ENCODE data around the gene TENT4B. TPM values are rescaled to one million over a fixed set of nuclear protein-coding genes. Genes with fewer than 3 reads are reported as not detected.
A peak's percentile ranks its signal among the peaks of the same experiment; 100 is the strongest.
"Not testable (repeated sequence)": the region's sequence is repeated elsewhere in the genome, so short reads cannot be mapped to it uniquely, and the experiment has no call there.

The TENT4B gene
- total RNA-seq, 1 donor from 2014 or later, result 6.5 TPM

DNA sequence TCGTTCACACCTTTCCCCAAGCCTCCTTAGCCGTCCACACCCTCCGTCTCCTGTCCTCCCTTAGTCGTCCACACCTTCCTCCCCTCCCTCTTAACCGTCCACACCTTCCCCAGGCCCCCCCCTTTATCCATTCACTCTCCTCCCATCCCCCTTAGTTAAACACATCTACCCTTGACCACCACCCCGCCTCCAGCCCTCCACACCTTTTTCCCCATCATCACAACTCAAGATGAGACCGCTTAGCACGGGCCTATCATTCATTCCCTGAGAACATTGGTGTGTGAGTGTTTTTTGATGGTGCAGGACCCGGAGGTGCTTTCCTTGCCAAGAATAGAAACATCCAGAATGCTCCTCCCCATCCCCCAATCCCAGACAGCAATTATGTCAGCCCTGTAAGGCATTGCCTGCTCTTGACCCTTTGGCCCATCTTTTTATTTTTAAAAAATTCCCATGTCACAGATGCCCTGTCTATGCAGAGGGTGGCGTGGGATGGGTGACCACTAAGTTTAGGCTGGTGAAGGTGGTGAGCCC lies 1.4 kb downstream of the TENT4B start:
- peak in 1 of 2 donors; percentile 39 for DNase-seq (ENCODE audit: low read depth in 2 of 2)

GRCh38 chr16:50155925-50156324 lies 2.8 kb downstream of the TENT4B start:
- no peak for DNase-seq (ENCODE audit: low read depth in 2 of 2)

DNA sequence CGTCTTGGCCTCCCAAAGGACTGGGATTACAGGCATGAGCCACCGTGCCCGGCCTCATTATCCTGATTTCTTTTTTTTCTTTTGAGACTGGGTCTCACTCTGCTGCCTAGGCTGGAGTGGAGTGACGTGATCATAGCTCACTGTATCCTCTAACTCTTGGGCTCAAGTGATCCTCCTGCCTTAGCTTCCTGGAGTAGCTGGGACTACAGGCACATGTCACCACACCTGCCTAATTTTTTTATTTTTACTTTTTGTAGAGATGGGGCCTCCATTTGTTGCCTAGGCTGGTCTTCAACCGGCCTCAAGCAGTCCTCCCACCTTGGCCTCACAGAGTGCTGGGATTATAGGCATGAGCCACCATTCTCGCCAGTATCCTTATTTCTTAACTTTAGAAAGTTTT lies 3.5 kb downstream of the TENT4B start:
- no peak for DNase-seq (ENCODE audit: low read depth in 2 of 2)

DNA sequence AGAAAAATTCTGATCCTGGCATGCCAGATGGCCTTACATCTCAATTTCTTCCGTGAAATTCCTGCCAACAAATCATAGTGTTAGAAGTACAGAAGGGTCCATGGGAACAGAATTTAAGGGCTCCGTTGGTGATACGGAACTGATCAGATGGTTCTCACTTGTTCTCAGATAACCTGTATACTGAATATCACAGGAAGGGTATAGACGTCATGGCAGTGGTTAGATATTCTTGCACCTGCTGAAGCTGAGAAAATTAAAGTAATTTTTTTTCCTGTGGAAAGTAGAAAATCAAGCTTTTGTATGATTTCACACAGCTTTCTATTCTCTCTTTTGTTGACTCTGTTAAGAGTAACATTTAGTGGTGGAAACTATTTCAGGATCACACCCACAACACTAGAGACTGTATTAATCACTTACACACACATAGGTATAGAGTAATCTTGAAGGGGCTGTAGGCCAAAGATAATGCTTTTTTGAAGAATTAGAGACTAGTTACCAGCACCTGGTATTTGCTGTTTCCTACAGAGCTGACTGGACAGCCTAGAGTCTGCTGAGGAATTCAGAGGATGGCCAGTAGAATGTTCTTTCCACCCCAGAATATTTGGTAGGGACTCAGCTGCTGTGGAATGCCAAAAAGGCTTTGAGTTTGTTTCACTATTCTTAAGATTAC lies 7.5 kb downstream of the TENT4B start:
- DNase-seq (ENCODE audit: low read depth in 2 of 2), result no peak

DNA sequence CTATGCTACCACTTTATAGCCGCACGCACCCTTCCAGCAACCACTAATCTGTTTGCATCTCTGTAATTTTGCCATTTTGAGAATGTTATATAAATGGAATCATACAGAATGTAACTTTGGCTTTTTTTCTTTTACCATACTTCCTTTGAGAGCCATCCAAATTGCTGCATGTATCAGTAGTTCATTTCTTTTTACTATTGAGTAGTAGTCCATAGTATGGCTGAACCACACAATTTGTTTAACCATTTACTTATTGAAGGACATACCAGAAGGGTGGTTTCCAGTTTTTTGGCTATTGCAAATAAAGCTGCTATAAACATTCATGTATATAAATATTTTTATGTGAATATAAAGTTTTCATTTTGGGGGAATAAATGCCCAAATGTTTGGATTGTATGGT lies 8.8 kb downstream of the TENT4B start:
- DNase-seq (ENCODE audit: low read depth in 2 of 2), result no peak

DNA sequence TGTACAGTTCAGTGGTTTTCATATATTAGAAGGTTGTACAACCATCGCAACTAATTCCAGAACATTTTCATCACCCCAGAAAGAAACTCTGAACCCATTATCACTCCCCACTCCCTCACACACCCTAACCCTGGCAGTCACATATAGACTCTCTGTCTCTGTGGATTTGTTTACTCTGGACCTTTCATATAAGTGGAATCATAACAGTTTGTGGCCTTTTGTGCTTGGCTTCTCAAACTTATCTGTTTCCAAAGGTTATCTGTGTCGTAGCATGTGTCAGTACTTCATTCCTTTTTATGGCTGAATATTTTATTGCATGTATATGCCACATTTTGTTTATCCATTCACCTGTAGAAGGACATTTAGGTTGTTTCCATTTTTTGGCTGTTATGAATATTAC lies 12.4 kb downstream of the TENT4B start:
- no peak for DNase-seq (ENCODE audit: low read depth in 2 of 2)

- DNase-seq (ENCODE audit: low read depth in 2 of 2), result peak in 1 of 2 donors; percentile 23
These were observed 13.7 kb downstream of the TENT4B start for GRCh38 chr16:50166511-50167500.

DNA sequence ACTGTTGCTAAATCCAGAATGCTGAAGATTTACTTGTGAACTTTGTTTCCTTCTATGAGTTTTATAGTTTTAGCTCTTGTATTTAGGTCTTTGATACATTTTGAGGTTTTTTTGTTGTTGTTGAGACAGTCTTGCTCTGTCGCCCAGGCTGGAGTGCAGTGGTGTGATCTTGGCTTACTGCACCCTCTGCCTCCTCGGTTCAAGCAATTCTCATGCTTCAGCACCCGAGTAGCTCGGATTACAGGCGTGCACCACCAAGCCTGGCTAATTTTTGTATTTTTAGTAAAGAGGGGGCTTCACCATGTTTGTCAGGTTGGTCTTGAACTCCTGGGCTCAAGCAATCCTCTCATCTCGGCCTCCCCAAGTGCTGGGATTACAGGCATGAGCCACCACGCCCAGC lies 14.4 kb downstream of the TENT4B start:
- no peak for DNase-seq (ENCODE audit: low read depth in 2 of 2)

- no peak for DNase-seq (ENCODE audit: low read depth in 2 of 2)
These were observed 16.5 kb downstream of the TENT4B start for GRCh38 chr16:50169555-50170096.

- DNase-seq (ENCODE audit: low read depth in 2 of 2), result not testable (repeated sequence)
These were observed 18.7 kb downstream of the TENT4B start for GRCh38 chr16:50171773-50172172.

GRCh38 chr16:50172195-50172922 lies 19.3 kb downstream of the TENT4B start:
- DNase-seq (ENCODE audit: low read depth in 2 of 2), result no peak

- DNase-seq (ENCODE audit: low read depth in 2 of 2), result no peak
These were observed 20.2 kb downstream of the TENT4B start for GRCh38 chr16:50173316-50173715.

DNA sequence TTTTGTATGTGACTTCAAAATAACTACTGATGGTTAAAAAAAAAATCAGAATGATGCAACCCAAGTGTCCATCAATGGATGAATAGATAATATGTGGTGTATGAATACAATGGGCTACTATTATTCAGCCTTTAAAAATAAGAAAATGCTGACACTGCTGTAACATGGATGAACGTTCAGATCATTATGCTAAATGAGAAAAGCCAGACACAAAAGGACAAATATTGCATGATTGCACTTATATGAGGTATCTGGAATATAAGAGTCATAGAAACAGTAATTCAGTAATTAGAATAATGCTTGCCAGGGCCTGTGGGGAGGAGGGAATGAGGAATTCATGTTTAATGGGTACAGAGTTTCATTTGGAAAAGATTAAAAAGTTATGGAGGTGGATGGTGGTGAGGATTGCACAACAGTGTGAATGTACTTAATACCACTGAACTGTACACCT lies 25.4 kb downstream of the TENT4B start:
- DNase-seq (ENCODE audit: low read depth in 2 of 2), result no peak

DNA sequence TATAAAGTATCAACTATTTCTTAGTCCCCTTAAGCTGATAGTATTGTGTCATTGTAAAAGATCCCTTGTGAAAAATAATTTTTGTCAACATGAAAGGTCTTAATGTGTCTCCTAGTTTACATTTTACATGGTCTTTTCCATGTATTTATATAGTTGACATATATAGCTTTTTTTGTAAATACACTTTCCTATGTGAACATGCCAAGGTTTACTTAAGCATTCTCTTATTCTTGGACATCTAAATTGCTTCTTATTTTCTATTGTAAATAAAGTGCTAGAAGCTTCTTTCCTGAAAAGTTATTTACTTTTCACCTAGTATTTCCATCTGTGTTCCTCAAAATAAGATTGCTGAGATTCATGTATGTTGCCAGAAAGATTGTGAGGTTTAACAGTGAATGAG lies 29.3 kb downstream of the TENT4B start:
- no peak for DNase-seq (ENCODE audit: low read depth in 2 of 2)

- peak in 1 of 2 donors; percentile 39 for DNase-seq (ENCODE audit: low read depth in 2 of 2)
These were observed 30.2 kb downstream of the TENT4B start for GRCh38 chr16:50183316-50183715.

DNA sequence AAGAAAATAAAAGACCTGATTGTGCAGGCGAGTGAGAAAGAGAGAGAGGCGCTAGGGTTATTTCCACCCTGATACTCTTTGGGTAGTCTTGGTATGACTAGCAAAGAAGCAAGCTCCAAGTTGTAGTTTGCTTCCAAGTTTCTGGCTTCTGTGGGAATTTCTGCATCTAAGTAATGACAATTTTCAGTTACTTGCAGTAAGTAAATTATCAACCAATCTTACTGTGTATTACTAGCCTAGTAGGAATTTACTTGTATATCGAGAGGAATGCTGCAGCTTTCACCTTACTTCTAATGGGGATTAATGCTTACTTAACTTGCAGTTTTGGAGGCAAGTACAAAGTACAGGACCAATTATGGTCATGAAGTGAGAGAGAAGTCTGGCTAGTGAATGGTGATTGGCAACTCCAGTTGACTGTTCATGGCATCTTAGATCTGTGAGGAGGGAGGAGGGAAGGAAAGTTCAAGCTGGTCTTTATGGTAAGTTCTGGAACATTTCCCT lies 31.9 kb downstream of the TENT4B start:
- DNase-seq (ENCODE audit: low read depth in 2 of 2), result no peak

- no peak for DNase-seq (ENCODE audit: low read depth in 2 of 2)
These were observed 35.6 kb downstream of the TENT4B start for GRCh38 chr16:50188619-50189136.

DNA sequence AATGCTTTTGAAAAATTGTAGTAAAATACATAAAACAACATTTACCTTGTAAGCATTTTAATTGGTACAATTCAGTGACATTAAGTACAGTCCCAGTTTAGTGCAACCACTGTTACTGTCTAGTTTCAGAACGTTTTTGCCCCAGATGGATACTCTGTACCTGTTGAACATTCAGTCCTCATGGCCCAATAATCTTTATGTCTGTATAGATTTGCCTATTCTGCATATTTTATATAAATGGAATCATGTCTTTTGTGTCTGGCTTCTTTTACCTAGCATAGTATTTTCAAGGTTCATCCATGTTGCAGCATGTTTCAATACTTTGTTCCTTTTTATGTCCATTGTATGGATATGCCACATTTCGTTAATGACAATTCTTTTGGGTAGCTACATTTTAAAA lies 37.2 kb downstream of the TENT4B start:
- no peak for DNase-seq (ENCODE audit: low read depth in 2 of 2)

DNA sequence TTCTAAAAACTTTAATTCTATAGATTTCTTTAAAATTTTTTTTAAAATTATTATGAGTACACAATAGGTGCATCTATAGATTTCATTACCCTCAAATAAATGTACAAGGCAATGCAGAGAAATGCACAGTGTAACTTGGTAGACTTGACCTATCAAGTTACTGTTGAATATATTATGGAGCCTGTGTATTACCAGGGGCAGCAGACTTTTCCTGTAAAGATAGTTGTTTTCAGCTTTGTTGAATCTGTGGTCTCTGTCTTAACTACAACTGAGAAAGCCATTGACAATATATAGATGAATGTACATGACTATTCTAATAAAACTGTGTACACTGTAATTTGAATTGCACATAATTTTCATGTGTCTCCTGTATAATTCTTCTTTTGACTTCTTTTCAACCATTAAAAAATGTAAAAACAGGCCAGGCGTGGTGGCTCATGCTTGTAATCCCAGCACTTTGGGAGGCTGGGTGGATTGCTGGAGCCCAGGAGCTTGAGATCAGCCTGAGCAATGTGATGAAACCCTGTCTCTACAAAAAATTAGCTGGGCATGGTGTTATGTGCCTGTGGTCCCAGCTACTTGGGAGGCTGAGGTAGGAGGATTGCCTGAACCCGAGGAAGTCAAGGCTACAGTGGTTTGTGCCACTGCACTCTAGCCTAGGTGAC lies 39.4 kb downstream of the TENT4B start:
- no peak for DNase-seq (ENCODE audit: low read depth in 2 of 2)

DNA sequence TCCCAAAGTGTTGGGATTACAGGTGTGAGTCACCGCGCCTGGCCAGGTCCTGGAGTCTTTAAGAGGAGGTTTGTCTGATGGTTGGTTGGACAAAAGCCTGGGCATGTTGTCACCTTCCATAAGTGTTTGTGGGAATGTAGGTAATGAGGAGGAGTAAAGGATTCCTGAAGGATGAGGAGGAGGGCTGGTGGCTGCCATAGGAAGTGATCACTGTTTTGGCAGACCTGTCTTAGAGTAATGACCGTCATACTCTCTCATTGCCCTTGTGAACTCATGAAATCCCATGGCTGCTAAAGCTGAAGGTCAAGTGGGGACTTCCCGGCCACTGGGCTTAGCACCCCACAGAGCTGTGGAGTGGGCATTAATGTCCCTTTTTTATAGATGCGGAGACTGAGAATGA lies 40.5 kb downstream of the TENT4B start:
- no peak for DNase-seq (ENCODE audit: low read depth in 2 of 2)
